ENCODE results near the gene MAGEB4.

MAGEB4 gene

GRCh38 chrX:30220661-30221060 lies 21.1 kb upstream of the MAGEB4 start:
- Histone ChIP-seq H3K9ac (ENCODE audit: insufficient read length, low read depth) (no peak overlapping the region), H3K36me3 (ENCODE audit: insufficient read depth, insufficient read length, low read length) (no peaks in the 10 kb centered on the region), H3K4me3 (ENCODE audit: insufficient read length, low read depth) (no peak overlapping the region), H3K4me1 (ENCODE audit: insufficient read depth, insufficient read length) (no peaks in the 10 kb centered on the region), H3K27me3 (ENCODE audit: insufficient read depth, insufficient read length) (no peaks in the 10 kb centered on the region), H3K9me3 (ENCODE audit: insufficient read depth, low read length) (peaks cover 25% of the 10 kb centered on the region; the same call in 1 of the 2 replicates)
- TF ChIP-seq ZNF274 (IDR thresholded peaks at IDR 0.05; ENCODE audit: low read depth, low read length) (no peak), SUZ12 (IDR thresholded peaks at IDR 0.05; ENCODE audit: extremely low read depth, insufficient read depth, insufficient read length) (no peak), YY1 (IDR thresholded peaks at IDR 0.05; ENCODE audit: insufficient read depth, insufficient read length) (no peak)
- DNase-seq (ENCODE audit: low read depth, low spot score): no peak

GRCh38 chrX:30224536-30224935 lies 17.3 kb upstream of the MAGEB4 start:
- TF ChIP-seq YY1 (IDR thresholded peaks at IDR 0.05; ENCODE audit: insufficient read depth, insufficient read length) (no peak), ZNF274 (IDR thresholded peaks at IDR 0.05; ENCODE audit: low read depth, low read length) (no peak), SUZ12 (IDR thresholded peaks at IDR 0.05; ENCODE audit: extremely low read depth, insufficient read depth, insufficient read length) (no peak)
- DNase-seq (ENCODE audit: low read depth, low spot score): no peak

GRCh38 chrX:30228526-30228925 lies 13.3 kb upstream of the MAGEB4 start:
- H3K9ac ChIP-seq (ENCODE audit: insufficient read length, low read depth): no peak overlapping the region
- no peaks in the 10 kb centered on the region for H3K9me3 ChIP-seq (ENCODE audit: insufficient read depth, low read length)
- H3K36me3 ChIP-seq (ENCODE audit: insufficient read depth, insufficient read length, low read length): no peaks in the 10 kb centered on the region
- H3K27me3 ChIP-seq (ENCODE audit: insufficient read depth, insufficient read length): no peaks in the 10 kb centered on the region
- H3K4me3 ChIP-seq (ENCODE audit: insufficient read length, low read depth): no peak overlapping the region
- DNase-seq (ENCODE audit: low read depth, low spot score): peak; percentile 76
- TF ChIP-seq ZNF274 (IDR thresholded peaks at IDR 0.05; ENCODE audit: low read depth, low read length): no peak
- TF ChIP-seq SUZ12 (IDR thresholded peaks at IDR 0.05; ENCODE audit: extremely low read depth, insufficient read depth, insufficient read length): no peak
- no peak for TF ChIP-seq YY1 (IDR thresholded peaks at IDR 0.05; ENCODE audit: insufficient read depth, insufficient read length)
- H3K4me1 ChIP-seq (ENCODE audit: insufficient read depth, insufficient read length): no peaks in the 10 kb centered on the region

More at GRCh38 chrX:30224536-30224935, 17.3 kb upstream of the MAGEB4 start:
- Histone ChIP-seq H3K36me3 (ENCODE audit: insufficient read depth, insufficient read length, low read length) (no peaks in the 10 kb centered on the region), H3K4me3 (ENCODE audit: insufficient read length, low read depth) (no peak overlapping the region), H3K4me1 (ENCODE audit: insufficient read depth, insufficient read length) (no peaks in the 10 kb centered on the region), H3K9me3 (ENCODE audit: insufficient read depth, low read length) (peaks cover 5% of the 10 kb centered on the region; the same call in 1 of the 2 replicates), H3K27me3 (ENCODE audit: insufficient read depth, insufficient read length) (no peaks in the 10 kb centered on the region), H3K9ac (ENCODE audit: insufficient read length, low read depth) (no peak overlapping the region)

- H3K9me3 ChIP-seq (ENCODE audit: insufficient read depth, low read length): no peaks in the 10 kb centered on the region
- no peak within 1 kb of the TSS for H3K9ac ChIP-seq (ENCODE audit: insufficient read length, low read depth)
- no peaks in the 10 kb centered on the region for H3K36me3 ChIP-seq (ENCODE audit: insufficient read depth, insufficient read length, low read length)
- H3K4me3 ChIP-seq (ENCODE audit: insufficient read length, low read depth): no peak within 1 kb of the TSS
- DNase-seq (ENCODE audit: low read depth, low spot score): no peak
- TF ChIP-seq ZNF274 (IDR thresholded peaks at IDR 0.05; ENCODE audit: low read depth, low read length) (no peak), YY1 (IDR thresholded peaks at IDR 0.05; ENCODE audit: insufficient read depth, insufficient read length) (no peak), SUZ12 (IDR thresholded peaks at IDR 0.05; ENCODE audit: extremely low read depth, insufficient read depth, insufficient read length) (no peak)
- no peaks in the 10 kb centered on the region for H3K4me1 ChIP-seq (ENCODE audit: insufficient read depth, insufficient read length)
- no peaks in the 10 kb centered on the region for H3K27me3 ChIP-seq (ENCODE audit: insufficient read depth, insufficient read length)
Observed at GRCh38 chrX:30230395-30230794, 11.4 kb upstream of the MAGEB4 start, which contains the start of gene MAGEB3. MAGEB3 (plus strand) TSS chrX:30230657; CDS start chrX:30235925, 5,268 bp downstream.

- Histone ChIP-seq H3K9me3 (ENCODE audit: insufficient read depth, low read length) (peaks cover 9% of the 10 kb centered on the region; the same call in 1 of the 2 replicates), H3K27me3 (ENCODE audit: insufficient read depth, insufficient read length) (no peaks in the 10 kb centered on the region), H3K36me3 (ENCODE audit: insufficient read depth, insufficient read length, low read length) (no peaks in the 10 kb centered on the region), H3K4me1 (ENCODE audit: insufficient read depth, insufficient read length) (peaks cover 1% of the 10 kb centered on the region), H3K4me3 (ENCODE audit: insufficient read length, low read depth) (no peak within 1 kb of the TSS), H3K9ac (ENCODE audit: insufficient read length, low read depth) (no peak within 1 kb of the TSS)
- no peak for TF ChIP-seq YY1 (IDR thresholded peaks at IDR 0.05; ENCODE audit: insufficient read depth, insufficient read length)
- TF ChIP-seq ZNF274 (IDR thresholded peaks at IDR 0.05; ENCODE audit: low read depth, low read length): no peak
- TF ChIP-seq SUZ12 (IDR thresholded peaks at IDR 0.05; ENCODE audit: extremely low read depth, insufficient read depth, insufficient read length): no peak
- DNase-seq (ENCODE audit: low read depth, low spot score): no peak
Observed at GRCh38 chrX:30246769-30247489, 5.1 kb downstream of the MAGEB4 start, which contains the start of gene MAGEB1. MAGEB1 (plus strand) TSS chrX:30247146; CDS start chrX:30250494, 3,348 bp downstream.

GRCh38 chrX:30248854-30249253 lies 7.1 kb downstream of the MAGEB4 start:
- H3K9ac ChIP-seq (ENCODE audit: insufficient read length, low read depth): no peak overlapping the region
- no peaks in the 10 kb centered on the region for H3K4me1 ChIP-seq (ENCODE audit: insufficient read depth, insufficient read length)
- no peaks in the 10 kb centered on the region for H3K27me3 ChIP-seq (ENCODE audit: insufficient read depth, insufficient read length)
- TF ChIP-seq YY1 (IDR thresholded peaks at IDR 0.05; ENCODE audit: insufficient read depth, insufficient read length): no peak
- TF ChIP-seq SUZ12 (IDR thresholded peaks at IDR 0.05; ENCODE audit: extremely low read depth, insufficient read depth, insufficient read length): no peak
- no peak for TF ChIP-seq ZNF274 (IDR thresholded peaks at IDR 0.05; ENCODE audit: low read depth, low read length)
- no peak for DNase-seq (ENCODE audit: low read depth, low spot score)
- H3K36me3 ChIP-seq (ENCODE audit: insufficient read depth, insufficient read length, low read length): no peaks in the 10 kb centered on the region
- no peak overlapping the region for H3K4me3 ChIP-seq (ENCODE audit: insufficient read length, low read depth)
- H3K9me3 ChIP-seq (ENCODE audit: insufficient read depth, low read length): peaks cover 9% of the 10 kb centered on the region; the same call in 1 of the 2 replicates

GRCh38 chrX:30253257-30253656 lies 11.5 kb downstream of the MAGEB4 start:
- H3K4me1 ChIP-seq (ENCODE audit: insufficient read depth, insufficient read length): no peaks in the 10 kb centered on the region
- H3K9ac ChIP-seq (ENCODE audit: insufficient read length, low read depth): no peak overlapping the region
- H3K9me3 ChIP-seq (ENCODE audit: insufficient read depth, low read length): peaks cover 20% of the 10 kb centered on the region; the same call in 1 of the 2 replicates
- no peaks in the 10 kb centered on the region for H3K36me3 ChIP-seq (ENCODE audit: insufficient read depth, insufficient read length, low read length)
- no peak for DNase-seq (ENCODE audit: low read depth, low spot score)
- H3K27me3 ChIP-seq (ENCODE audit: insufficient read depth, insufficient read length): no peaks in the 10 kb centered on the region
- H3K4me3 ChIP-seq (ENCODE audit: insufficient read length, low read depth): no peak overlapping the region
- TF ChIP-seq YY1 (IDR thresholded peaks at IDR 0.05; ENCODE audit: insufficient read depth, insufficient read length) (no peak), SUZ12 (IDR thresholded peaks at IDR 0.05; ENCODE audit: extremely low read depth, insufficient read depth, insufficient read length) (no peak), ZNF274 (IDR thresholded peaks at IDR 0.05; ENCODE audit: low read depth, low read length) (no peak)

All from NT2/D1 (cell line).